CD4-positive, alpha-beta T cell (primary cell): ENCODE measurements around the gene LIPM. TPM values are rescaled to one million over a fixed set of nuclear protein-coding genes. Genes with fewer than 3 reads are reported as not detected.

Experiments used
- ATAC-seq: fragments of 200-7000 bp; cut with Tn5 transposase; one replicate; pipeline ENCODE4 v1.10.0; 2022; ENCODE audit warnings: mild to moderate bottlenecking; ENCODE audit not compliant: poor library complexity
- CTCF ChIA-PET: fragments of 350-600 bp; sonication (Branson Sonifier 250); formaldehyde crosslinking; loops from one replicate; lab custom pipeline; 2021; ENCODE audit warnings: antibody characterized with exemption, inconsistent platforms; lab: Charles Lee
- POLR2A ChIA-PET: fragments of 350-600 bp; sonication (Branson Sonifier 250); formaldehyde crosslinking; loops from one replicate; lab custom pipeline; 2021; ENCODE audit warnings: antibody characterized with exemption, inconsistent platforms; lab: Charles Lee
- DNase-seq, 14 experiments: peaks; one replicate each; pipeline ENCODE4 v3.0.0-alpha.2; 2013 to 2020; ENCODE audit warnings: mixed read lengths in 2 of 14
- H3K27ac ChIP-seq, 2 donors: one replicate each; pipeline versions ENCODE4 v1.5.1 to v1.7.0; 2013; ENCODE audit warnings: low read length in 2 of 2, low read depth in 1 of 2, mild to moderate bottlenecking in 1 of 2
- H3K27me3 ChIP-seq, 2 experiments: 1 replicate in 1 of 2; 2 replicates in 1 of 2; pipeline versions ENCODE4 v1.6.1 to v1.7.0; 2013; ENCODE audit warnings: low read length in 2 of 2, control low read depth in 1 of 2, mild to moderate bottlenecking in 1 of 2, moderate library complexity in 1 of 2; ENCODE audit not compliant: insufficient read depth in 2 of 2, control insufficient read depth in 1 of 2
- H3K36me3 ChIP-seq: one replicate; pipeline ENCODE4 v1.6.1; 2013; ENCODE audit warnings: low read length, control low read depth; ENCODE audit not compliant: insufficient read depth
- H3K4me1 ChIP-seq: one replicate; pipeline ENCODE4 v1.6.1; 2013; ENCODE audit warnings: low read length, control low read depth; ENCODE audit not compliant: insufficient read depth
- H3K4me3 ChIP-seq: one replicate; pipeline ENCODE4 v1.5.1; 2013; ENCODE audit warnings: mild to moderate bottlenecking, low read length, moderate library complexity
- H3K9me3 ChIP-seq, 2 experiments: 1 replicate in 1 of 2; 2 replicates in 1 of 2; pipeline versions ENCODE4 v1.6.1 to v1.7.0; 2013; ENCODE audit warnings: low read length in 2 of 2, mild to moderate bottlenecking in 2 of 2, control low read depth in 1 of 2, moderate library complexity in 1 of 2; ENCODE audit not compliant: control insufficient read depth in 1 of 2, insufficient read depth in 1 of 2
- H3K27ac Mint-ChIP-seq: one replicate; pipeline ENCODE4 v1.8.0; 2020; ENCODE audit warnings: mixed read lengths
- H3K27me3 Mint-ChIP-seq: one replicate; pipeline ENCODE4 v1.8.0; 2021; ENCODE audit warnings: mixed read lengths
- H3K36me3 Mint-ChIP-seq: one replicate; pipeline ENCODE4 v1.8.0; 2021; ENCODE audit warnings: low read depth, mixed read lengths
- H3K4me1 Mint-ChIP-seq: one replicate; pipeline ENCODE4 v1.8.0; 2021; ENCODE audit warnings: low read depth, mixed read lengths
- H3K4me3 Mint-ChIP-seq: one replicate; pipeline ENCODE4 v1.8.0; 2020; ENCODE audit warnings: mild to moderate bottlenecking, mixed read lengths
- H3K9me3 Mint-ChIP-seq: one replicate; pipeline ENCODE4 v1.8.0; 2020; ENCODE audit warnings: mixed read lengths
- CTCF ChIP-seq: fragments of 200-600 bp; IDR thresholded peaks from one replicate; pipeline ENCODE4 v1.8.0; 2022; ENCODE audit warnings: antibody characterized with exemption, mild to moderate bottlenecking
- intact Hi-C, 2 experiments: fragments of 100-400 bp; cut with DNase I in 1 of 2; cut with micrococcal nuclease in 1 of 2; formaldehyde crosslinking; loops; one replicate each; pipeline versions ENCODE4 v1.15.1 to v1.9.0; 2023 to 2025; cut with DNase I, micrococcal nuclease
- total RNA-seq, 174 experiments: library from RNA in 2 of 174; stranded (reverse) in 2 of 174; gene quantifications; one replicate each; pipeline ENCODE4 v1.2.3 and lab custom pipeline; 2021 to 2026

LIPM gene
- total RNA-seq, 2 experiments from 2014 or later, result not detected

- Mint-ChIP-seq H3K27me3 (no peaks in the 10 kb centered on the region), H3K36me3 (no peaks in the 10 kb centered on the region), H3K27ac (peak overlapping the region; percentile 78), H3K4me1 (peaks cover 79% of the 10 kb centered on the region), H3K4me3 (peak overlapping the region; percentile 2), H3K9me3 (no peaks in the 10 kb centered on the region)
- peak overlapping the region in 1 of 2 donors; percentile 49 for H3K27ac ChIP-seq
- peaks cover 22% of the 10 kb centered on the region for H3K4me1 ChIP-seq
- intact Hi-C loops, result loop anchor here in 1 of 2 experiments (10.0 kb wide), 1 partner anchor 262 kb away; no protein-coding TSS in a partner anchor
- TF ChIP-seq CTCF, result no peak
- H3K27me3 ChIP-seq, result no peaks in the 10 kb centered on the region
- DNase-seq (peak in 3 of 14 experiments; percentile 18 to 36 (median 32)), ATAC-seq (no peak)
- no peak overlapping the region for H3K4me3 ChIP-seq
- POLR2A ChIA-PET, result interaction anchor here (1.1 to 4.7 kb wide), 5 partner anchors 9 to 965 kb away, joined by 3 to 33 read pairs (median 3); partner anchors contain the start of gene STAMBPL1
- H3K9me3 ChIP-seq, result peaks cover 0 to 4% of the 10 kb centered on the region in 2 experiments
- no peaks in the 10 kb centered on the region for H3K36me3 ChIP-seq
- CTCF ChIA-PET, result interaction anchor here (7.1 kb wide), 1 partner anchor 9 kb away, joined by 32 read pairs; no protein-coding TSS in a partner anchor
Measured at GRCh38 chr10:88826388-88826787, 23.9 kb downstream of the LIPM start.

- Histone ChIP-seq H3K4me3 (no peak overlapping the region), H3K27ac (no peak overlapping the region), H3K4me1 (peaks cover 26% of the 10 kb centered on the region), H3K27me3 (no peaks in the 10 kb centered on the region), H3K9me3 (peaks cover 0 to 4% of the 10 kb centered on the region in 2 experiments), H3K36me3 (no peaks in the 10 kb centered on the region)
- no peaks in the 10 kb centered on the region for H3K36me3 Mint-ChIP-seq
- H3K4me3 Mint-ChIP-seq, result no peak overlapping the region
- intact Hi-C loops, result loop anchor here in 1 of 2 experiments (10.0 kb wide), 1 partner anchor 263 kb away; no protein-coding TSS in a partner anchor
- TF ChIP-seq CTCF, result no peak
- H3K27me3 Mint-ChIP-seq, result no peaks in the 10 kb centered on the region
- H3K9me3 Mint-ChIP-seq, result no peaks in the 10 kb centered on the region
- no peak overlapping the region for H3K27ac Mint-ChIP-seq
- POLR2A ChIA-PET, result interaction anchor here (4.7 kb wide), 1 partner anchor 52 kb away, joined by 33 read pairs; the partner anchor contains the start of gene STAMBPL1
- ATAC-seq, result no peak
- DNase-seq, result no peak
- CTCF ChIA-PET, result no interaction called here
- H3K4me1 Mint-ChIP-seq, result peaks cover 77% of the 10 kb centered on the region
Measured at GRCh38 chr10:88827671-88828070, 25.1 kb downstream of the LIPM start.

- H3K36me3 Mint-ChIP-seq, result no peaks in the 10 kb centered on the region
- Histone ChIP-seq H3K4me3 (no peak overlapping the region), H3K36me3 (no peaks in the 10 kb centered on the region), H3K4me1 (peaks cover 26% of the 10 kb centered on the region), H3K27me3 (no peaks in the 10 kb centered on the region), H3K9me3 (peaks cover 0 to 2% of the 10 kb centered on the region in 2 experiments), H3K27ac (no peak overlapping the region)
- CTCF ChIA-PET, result no interaction called here
- H3K4me1 Mint-ChIP-seq, result peaks cover 77% of the 10 kb centered on the region
- H3K4me3 Mint-ChIP-seq, result no peak overlapping the region
- intact Hi-C loops, result loop anchor here in 1 of 2 experiments (10.0 kb wide), 1 partner anchor 264 kb away; no protein-coding TSS in a partner anchor
- H3K9me3 Mint-ChIP-seq, result no peaks in the 10 kb centered on the region
- H3K27ac Mint-ChIP-seq, result no peak overlapping the region
- POLR2A ChIA-PET, result interaction anchor here (1.5 to 4.7 kb wide), 2 partner anchors 51 to 52 kb away, joined by 5 to 33 read pairs; partner anchors contain the start of gene STAMBPL1
- no peak for ATAC-seq
- no peak for DNase-seq
- H3K27me3 Mint-ChIP-seq, result no peaks in the 10 kb centered on the region
- TF ChIP-seq CTCF, result no peak
Measured at GRCh38 chr10:88828310-88828709, 25.8 kb downstream of the LIPM start.
